Measurements from ENCODE around the gene REC8. TPM values are rescaled to one million over a fixed set of nuclear protein-coding genes. Genes with fewer than 3 reads are reported as not detected.

Gene REC8
- total and polyA plus RNA-seq, 2 of the 13 experiments (the other 11 are each of a cell fraction or from before 2014, with no cell fraction given) = 3.4 to 14.7 TPM

DNA sequence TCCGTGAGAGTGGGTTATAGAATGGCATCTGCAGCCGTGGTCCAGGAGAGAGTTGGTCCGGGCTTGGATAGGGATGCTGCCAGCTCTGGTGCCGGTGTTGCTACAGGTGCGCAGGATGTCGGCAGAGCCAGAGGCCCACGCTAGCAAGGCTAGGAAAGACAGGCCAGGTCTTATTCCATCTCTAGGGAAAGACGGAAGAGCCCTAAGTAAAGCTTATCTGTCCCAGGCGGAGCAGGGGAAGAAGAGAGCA, 36.4 kb upstream of the REC8 start (continued):
- TF ChIP-seq, protein P1, sequence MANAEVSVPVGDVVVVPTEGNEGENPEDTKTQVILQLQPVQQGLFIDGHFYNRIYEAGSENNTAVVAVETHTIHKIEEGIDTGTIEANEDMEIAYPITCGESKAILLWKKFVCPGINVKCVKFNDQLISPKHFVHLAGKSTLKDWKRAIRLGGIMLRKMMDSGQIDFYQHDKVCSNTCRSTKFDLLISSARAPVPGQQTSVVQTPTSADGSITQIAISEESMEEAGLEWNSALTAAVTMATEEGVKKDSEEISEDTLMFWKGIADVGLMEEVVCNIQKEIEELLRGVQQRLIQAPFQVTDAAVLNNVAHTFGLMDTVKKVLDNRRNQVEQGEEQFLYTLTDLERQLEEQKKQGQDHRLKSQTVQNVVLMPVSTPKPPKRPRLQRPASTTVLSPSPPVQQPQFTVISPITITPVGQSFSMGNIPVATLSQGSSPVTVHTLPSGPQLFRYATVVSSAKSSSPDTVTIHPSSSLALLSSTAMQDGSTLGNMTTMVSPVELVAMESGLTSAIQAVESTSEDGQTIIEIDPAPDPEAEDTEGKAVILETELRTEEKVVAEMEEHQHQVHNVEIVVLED (CRISPR knock-in tag; IDR thresholded peaks at IDR 0.05; ENCODE audit: borderline replicate concordance) = no peak
- TF ChIP-seq GTF3A (CRISPR knock-in tag; conservative IDR thresholded peaks at IDR 0.05) = no peak
- TF ChIP-seq, protein P2, sequence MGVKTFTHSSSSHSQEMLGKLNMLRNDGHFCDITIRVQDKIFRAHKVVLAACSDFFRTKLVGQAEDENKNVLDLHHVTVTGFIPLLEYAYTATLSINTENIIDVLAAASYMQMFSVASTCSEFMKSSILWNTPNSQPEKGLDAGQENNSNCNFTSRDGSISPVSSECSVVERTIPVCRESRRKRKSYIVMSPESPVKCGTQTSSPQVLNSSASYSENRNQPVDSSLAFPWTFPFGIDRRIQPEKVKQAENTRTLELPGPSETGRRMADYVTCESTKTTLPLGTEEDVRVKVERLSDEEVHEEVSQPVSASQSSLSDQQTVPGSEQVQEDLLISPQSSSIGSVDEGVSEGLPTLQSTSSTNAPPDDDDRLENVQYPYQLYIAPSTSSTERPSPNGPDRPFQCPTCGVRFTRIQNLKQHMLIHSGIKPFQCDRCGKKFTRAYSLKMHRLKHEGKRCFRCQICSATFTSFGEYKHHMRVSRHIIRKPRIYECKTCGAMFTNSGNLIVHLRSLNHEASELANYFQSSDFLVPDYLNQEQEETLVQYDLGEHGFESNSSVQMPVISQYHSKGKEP (CRISPR knock-in tag; IDR thresholded peaks at IDR 0.05) = no peak
- no peak for TF ChIP-seq PRMT3 (CRISPR knock-in tag; IDR thresholded peaks at IDR 0.05; ENCODE audit: borderline replicate concordance, low read depth)
- no peak for TF ChIP-seq SP2 (CRISPR knock-in tag; IDR thresholded peaks at IDR 0.05)
- TF ChIP-seq ZNF329 (CRISPR knock-in tag; IDR thresholded peaks at IDR 0.05; ENCODE audit: low read depth) = no peak
- no peak; the same call in 1 of the 2 replicates for TF ChIP-seq KDM5A (IDR thresholded peaks at IDR 0.05; ENCODE audit: borderline replicate concordance, low read length)
- TF ChIP-seq, protein P3, sequence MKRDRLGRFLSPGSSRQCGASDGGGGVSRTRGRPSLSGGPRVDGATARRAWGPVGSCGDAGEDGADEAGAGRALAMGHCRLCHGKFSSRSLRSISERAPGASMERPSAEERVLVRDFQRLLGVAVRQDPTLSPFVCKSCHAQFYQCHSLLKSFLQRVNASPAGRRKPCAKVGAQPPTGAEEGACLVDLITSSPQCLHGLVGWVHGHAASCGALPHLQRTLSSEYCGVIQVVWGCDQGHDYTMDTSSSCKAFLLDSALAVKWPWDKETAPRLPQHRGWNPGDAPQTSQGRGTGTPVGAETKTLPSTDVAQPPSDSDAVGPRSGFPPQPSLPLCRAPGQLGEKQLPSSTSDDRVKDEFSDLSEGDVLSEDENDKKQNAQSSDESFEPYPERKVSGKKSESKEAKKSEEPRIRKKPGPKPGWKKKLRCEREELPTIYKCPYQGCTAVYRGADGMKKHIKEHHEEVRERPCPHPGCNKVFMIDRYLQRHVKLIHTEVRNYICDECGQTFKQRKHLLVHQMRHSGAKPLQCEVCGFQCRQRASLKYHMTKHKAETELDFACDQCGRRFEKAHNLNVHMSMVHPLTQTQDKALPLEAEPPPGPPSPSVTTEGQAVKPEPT (CRISPR knock-in tag; IDR thresholded peaks at IDR 0.05; ENCODE audit: low read depth) = no peak
- TF ChIP-seq, protein P4, sequence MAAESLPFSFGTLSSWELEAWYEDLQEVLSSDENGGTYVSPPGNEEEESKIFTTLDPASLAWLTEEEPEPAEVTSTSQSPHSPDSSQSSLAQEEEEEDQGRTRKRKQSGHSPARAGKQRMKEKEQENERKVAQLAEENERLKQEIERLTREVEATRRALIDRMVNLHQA (CRISPR knock-in tag; IDR thresholded peaks at IDR 0.05) = no peak
- no peak for TF ChIP-seq RNF2 (conservative IDR thresholded peaks at IDR 0.05; ENCODE audit: low read depth)
- TF ChIP-seq NAIF1 (CRISPR knock-in tag; IDR thresholded peaks at IDR 0.05; ENCODE audit: borderline replicate concordance) = no peak

All from HepG2 (cell line).